Measurements from ENCODE around the gene CENPN. TPM values are rescaled to one million over a fixed set of nuclear protein-coding genes. Genes with fewer than 3 reads are reported as not detected.

The CENPN gene
- total and polyA plus RNA-seq, 2 of the 13 experiments (the other 11 are each of a cell fraction or from before 2014, with no cell fraction given), result 29.7 to 129 TPM

DNA sequence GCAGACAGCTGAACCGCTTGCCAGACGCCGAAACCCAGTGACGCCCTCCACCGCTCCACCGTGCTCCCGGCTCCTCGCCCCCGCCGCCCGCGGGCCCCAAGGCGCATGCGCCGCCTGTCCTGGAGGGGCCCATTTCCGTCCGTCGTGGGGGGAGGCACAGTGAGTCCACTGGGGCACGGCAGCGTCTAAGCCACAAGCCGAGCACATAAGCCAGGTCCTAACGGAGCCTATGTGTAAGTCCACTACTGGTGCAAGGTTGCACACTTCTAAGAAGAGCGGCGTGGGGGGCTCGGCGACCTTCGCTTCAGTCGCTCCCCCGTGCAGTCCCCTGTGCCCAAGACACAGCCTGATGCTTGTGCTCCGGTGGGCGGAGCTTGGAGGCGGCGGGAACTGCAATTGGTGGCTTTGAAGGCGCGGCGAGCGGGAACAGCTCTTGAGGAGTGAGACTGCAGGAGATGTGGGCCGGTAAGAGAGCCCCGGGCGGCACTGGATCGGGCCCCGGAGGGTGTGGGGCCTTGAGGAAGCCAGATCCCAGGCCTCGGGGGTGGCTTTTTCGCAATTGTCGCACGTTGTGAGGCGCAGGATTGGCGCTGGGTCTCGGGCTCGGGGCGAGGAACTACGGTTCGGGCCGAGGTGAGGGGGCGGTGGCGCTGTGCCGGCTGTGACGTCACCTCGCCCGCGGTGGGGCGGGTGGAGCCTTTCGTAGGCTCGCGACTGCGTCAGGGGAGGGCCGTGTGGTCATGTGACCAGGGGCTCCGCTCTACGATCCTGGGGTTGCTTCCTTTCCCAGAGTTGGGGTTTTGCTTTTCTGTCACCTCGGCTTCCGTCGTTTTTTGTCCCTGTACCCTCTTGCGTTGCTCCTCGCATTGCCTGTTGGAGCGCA is at the start of gene CENPN, which contains the start of gene CMC2 (continued):
- TF ChIP-seq THAP11 (CRISPR knock-in tag; IDR thresholded peaks at IDR 0.05) (peak; percentile 80), TP53 (CRISPR knock-in tag; conservative IDR thresholded peaks at IDR 0.05) (peak; percentile 86), ZNF205 (CRISPR knock-in tag; IDR thresholded peaks at IDR 0.05) (peak; percentile 48; the same call in 1 of the 2 replicates), ZNF883 (CRISPR knock-in tag; IDR thresholded peaks at IDR 0.05; ENCODE audit: not compliant biosample characterization) (peak; percentile 61), ARHGAP35 (CRISPR knock-in tag; IDR thresholded peaks at IDR 0.05; ENCODE audit: borderline replicate concordance) (peak; percentile 1; the same call in 1 of the 2 replicates), TBX2 (CRISPR knock-in tag; IDR thresholded peaks at IDR 0.05; ENCODE audit: borderline replicate concordance) (peak; percentile 65), NCOR1 (IDR thresholded peaks at IDR 0.05; ENCODE audit: borderline replicate concordance, low read length) (peak; percentile 41; the same call in 1 of the 2 replicates), NR3C1 (CRISPR knock-in tag; IDR thresholded peaks at IDR 0.05) (no peak), HNF4A (CRISPR knock-in tag; IDR thresholded peaks at IDR 0.05) (no peak), ZNF780A (CRISPR knock-in tag; IDR thresholded peaks at IDR 0.05) (peak; percentile 2), KLF15 (CRISPR knock-in tag; IDR thresholded peaks at IDR 0.05; ENCODE audit: borderline replicate concordance) (peak; percentile 73; the same call in 1 of the 2 replicates), HMGXB4 (CRISPR knock-in tag; IDR thresholded peaks at IDR 0.05; ENCODE audit: borderline replicate concordance in 1 of 2, low read depth in 1 of 2) (peak; percentile 15 to 93; a peak in 3 of 4 replicates), ETV5 (CRISPR knock-in tag; IDR thresholded peaks at IDR 0.05; ENCODE audit: borderline replicate concordance) (peak; percentile 8), ZNF788 (CRISPR knock-in tag; IDR thresholded peaks at IDR 0.05; ENCODE audit: borderline replicate concordance) (peak; percentile 53; the same call in 1 of the 2 replicates), ZNF383 (CRISPR knock-in tag; IDR thresholded peaks at IDR 0.05; ENCODE audit: borderline replicate concordance) (no peak), ZNF543 (CRISPR knock-in tag; IDR thresholded peaks at IDR 0.05) (peak; percentile 90; the same call in 1 of the 2 replicates), ZNF800 (CRISPR knock-in tag; IDR thresholded peaks at IDR 0.05) (peak; percentile 49), ZNF550 (CRISPR knock-in tag; IDR thresholded peaks at IDR 0.05; ENCODE audit: borderline replicate concordance) (no peak), ZNF766 (CRISPR knock-in tag; IDR thresholded peaks at IDR 0.05; ENCODE audit: borderline replicate concordance) (no peak; the same call in none of the 2 replicates), SRY (CRISPR knock-in tag; IDR thresholded peaks at IDR 0.05) (peak; percentile 28; the same call in 1 of the 2 replicates), BORCS8-MEF2B (CRISPR knock-in tag; IDR thresholded peaks at IDR 0.05) (peak; percentile 98), ZSCAN21 (CRISPR knock-in tag; IDR thresholded peaks at IDR 0.05; ENCODE audit: borderline replicate concordance) (peak; percentile 90)
- TF ChIP-seq, protein P1, sequence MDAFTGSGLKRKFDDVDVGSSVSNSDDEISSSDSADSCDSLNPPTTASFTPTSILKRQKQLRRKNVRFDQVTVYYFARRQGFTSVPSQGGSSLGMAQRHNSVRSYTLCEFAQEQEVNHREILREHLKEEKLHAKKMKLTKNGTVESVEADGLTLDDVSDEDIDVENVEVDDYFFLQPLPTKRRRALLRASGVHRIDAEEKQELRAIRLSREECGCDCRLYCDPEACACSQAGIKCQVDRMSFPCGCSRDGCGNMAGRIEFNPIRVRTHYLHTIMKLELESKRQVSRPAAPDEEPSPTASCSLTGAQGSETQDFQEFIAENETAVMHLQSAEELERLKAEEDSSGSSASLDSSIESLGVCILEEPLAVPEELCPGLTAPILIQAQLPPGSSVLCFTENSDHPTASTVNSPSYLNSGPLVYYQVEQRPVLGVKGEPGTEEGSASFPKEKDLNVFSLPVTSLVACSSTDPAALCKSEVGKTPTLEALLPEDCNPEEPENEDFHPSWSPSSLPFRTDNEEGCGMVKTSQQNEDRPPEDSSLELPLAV (CRISPR knock-in tag; conservative IDR thresholded peaks at IDR 0.05; ENCODE audit: low read depth), result peak; percentile 59; the same call in 1 of the 2 replicates

All from HepG2 (cell line).